ENCODE measurements around the gene E2F6. TPM values are rescaled to one million over a fixed set of nuclear protein-coding genes. Genes with fewer than 3 reads are reported as not detected.

The E2F6 gene
- polyA plus RNA-seq, 1 donor from 2014 or later: 39.1 TPM

DNA sequence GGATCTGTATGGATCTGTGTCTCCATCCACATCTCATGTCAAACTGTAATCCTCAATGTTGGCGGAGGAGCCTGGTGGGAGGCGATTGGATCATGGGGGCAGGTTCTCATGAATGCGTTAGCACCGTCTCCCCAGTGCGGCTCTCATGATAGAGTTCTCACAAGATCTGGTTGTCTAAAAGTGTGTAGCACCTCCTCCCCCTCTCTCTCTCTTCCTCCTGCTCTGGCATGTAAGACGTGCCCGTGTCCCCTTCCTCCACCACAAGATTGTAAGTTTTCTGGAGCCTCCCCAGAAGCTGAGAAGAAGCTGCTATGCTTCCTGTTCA is 66.6 kb downstream of the E2F6 start:
- no peaks in the 10 kb centered on the region for H4K20me1 ChIP-seq (ENCODE audit: insufficient read depth)
- no peaks in the 10 kb centered on the region for H3F3A ChIP-seq (ENCODE audit: insufficient read depth, low read length, poor library complexity, severe bottlenecking)
- no peaks in the 10 kb centered on the region for H3K9me2 ChIP-seq (ENCODE audit: insufficient read depth, low read length)
- H3K79me2 ChIP-seq (replicated peaks; ENCODE audit: insufficient read depth, low read length): no peaks in the 10 kb centered on the region
- no peak overlapping the region for H3K9ac ChIP-seq (ENCODE audit: low read length)
- no peaks in the 10 kb centered on the region for H3K36me3 ChIP-seq (ENCODE audit: insufficient read depth, low read length)
- no peak overlapping the region for H3K4me2 ChIP-seq (ENCODE audit: low read length)
- no peaks in the 10 kb centered on the region for H3K27me3 ChIP-seq (ENCODE audit: insufficient read depth, low read depth, low read length)
- TF ChIP-seq EP300 (conservative IDR thresholded peaks at IDR 0.05; ENCODE audit: poor library complexity, severe bottlenecking): no peak
- TF ChIP-seq, protein P1, sequence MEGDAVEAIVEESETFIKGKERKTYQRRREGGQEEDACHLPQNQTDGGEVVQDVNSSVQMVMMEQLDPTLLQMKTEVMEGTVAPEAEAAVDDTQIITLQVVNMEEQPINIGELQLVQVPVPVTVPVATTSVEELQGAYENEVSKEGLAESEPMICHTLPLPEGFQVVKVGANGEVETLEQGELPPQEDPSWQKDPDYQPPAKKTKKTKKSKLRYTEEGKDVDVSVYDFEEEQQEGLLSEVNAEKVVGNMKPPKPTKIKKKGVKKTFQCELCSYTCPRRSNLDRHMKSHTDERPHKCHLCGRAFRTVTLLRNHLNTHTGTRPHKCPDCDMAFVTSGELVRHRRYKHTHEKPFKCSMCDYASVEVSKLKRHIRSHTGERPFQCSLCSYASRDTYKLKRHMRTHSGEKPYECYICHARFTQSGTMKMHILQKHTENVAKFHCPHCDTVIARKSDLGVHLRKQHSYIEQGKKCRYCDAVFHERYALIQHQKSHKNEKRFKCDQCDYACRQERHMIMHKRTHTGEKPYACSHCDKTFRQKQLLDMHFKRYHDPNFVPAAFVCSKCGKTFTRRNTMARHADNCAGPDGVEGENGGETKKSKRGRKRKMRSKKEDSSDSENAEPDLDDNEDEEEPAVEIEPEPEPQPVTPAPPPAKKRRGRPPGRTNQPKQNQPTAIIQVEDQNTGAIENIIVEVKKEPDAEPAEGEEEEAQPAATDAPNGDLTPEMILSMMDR (IDR thresholded peaks at IDR 0.05; ENCODE audit: poor library complexity, severe bottlenecking): no peak
- no peaks in the 10 kb centered on the region for H3K9me3 ChIP-seq (ENCODE audit: low read length)
- H3K27ac ChIP-seq (ENCODE audit: low read length): no peak overlapping the region
- no peak overlapping the region for H2AFZ ChIP-seq (ENCODE audit: low read depth, low read length)
- H3K4me3 ChIP-seq (ENCODE audit: low read length): no peak overlapping the region

DNA sequence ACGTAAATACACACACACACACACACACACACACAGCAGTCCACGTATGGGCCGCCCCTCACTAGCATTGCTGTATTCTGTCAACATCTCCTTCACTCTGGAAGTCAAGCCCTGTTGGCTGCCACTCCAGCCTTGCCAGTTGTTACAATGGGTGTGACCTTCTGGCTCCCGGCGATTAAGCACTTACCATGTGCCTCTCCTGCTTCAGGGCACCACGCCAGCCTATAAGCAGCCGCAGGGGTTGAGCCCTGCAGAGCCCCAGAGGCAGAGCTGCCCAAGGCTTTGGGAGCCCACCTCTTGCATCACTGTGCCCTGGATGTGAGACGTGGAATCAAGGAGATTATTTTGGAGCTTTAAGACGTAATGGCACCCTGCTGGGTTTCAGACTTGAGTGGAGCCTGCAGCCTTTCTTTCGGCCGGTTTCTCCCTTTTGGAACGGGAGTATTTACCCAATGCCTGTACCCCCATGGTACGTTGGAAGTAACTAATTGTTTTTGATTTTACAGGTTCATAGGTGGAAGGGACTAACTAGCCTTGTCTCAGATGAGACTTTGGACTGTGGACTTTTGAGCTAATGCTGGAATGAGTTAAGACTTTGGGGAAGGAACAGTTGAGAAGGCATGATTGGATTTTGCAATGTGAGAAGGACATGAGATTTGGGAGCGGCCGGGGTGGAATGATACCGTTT is 67.1 kb downstream of the E2F6 start:
- Histone ChIP-seq H3K4me3 (ENCODE audit: low read length) (no peak overlapping the region), H3K27ac (ENCODE audit: low read length) (no peak overlapping the region), H3F3A (ENCODE audit: insufficient read depth, low read length, poor library complexity, severe bottlenecking) (no peaks in the 10 kb centered on the region), H3K9me3 (ENCODE audit: low read length) (no peaks in the 10 kb centered on the region), H3K4me2 (ENCODE audit: low read length) (no peak overlapping the region), H2AFZ (ENCODE audit: low read depth, low read length) (no peak overlapping the region), H3K9me2 (ENCODE audit: insufficient read depth, low read length) (no peaks in the 10 kb centered on the region), H3K27me3 (ENCODE audit: insufficient read depth, low read depth, low read length) (no peaks in the 10 kb centered on the region), H3K36me3 (ENCODE audit: insufficient read depth, low read length) (no peaks in the 10 kb centered on the region), H3K9ac (ENCODE audit: low read length) (no peak overlapping the region), H3K79me2 (replicated peaks; ENCODE audit: insufficient read depth, low read length) (no peaks in the 10 kb centered on the region), H4K20me1 (ENCODE audit: insufficient read depth) (no peaks in the 10 kb centered on the region)
- TF ChIP-seq REST (IDR thresholded peaks at IDR 0.05; ENCODE audit: borderline replicate concordance): no peak
- TF ChIP-seq SMC3 (conservative IDR thresholded peaks at IDR 0.05; ENCODE audit: poor library complexity): no peak
- no peak for TF ChIP-seq RAD21 (conservative IDR thresholded peaks at IDR 0.05)
- no peak for TF ChIP-seq EZH2 (IDR thresholded peaks at IDR 0.05; ENCODE audit: borderline replicate concordance, insufficient read depth, low read length, poor library complexity, severe bottlenecking)
- no peak for TF ChIP-seq EP300 (conservative IDR thresholded peaks at IDR 0.05; ENCODE audit: poor library complexity, severe bottlenecking)
- TF ChIP-seq POLR2AphosphoS5 (IDR thresholded peaks at IDR 0.05): no peak
- TF ChIP-seq MXI1 (conservative IDR thresholded peaks at IDR 0.05; ENCODE audit: poor library complexity, severe bottlenecking): no peak
- no peak for TF ChIP-seq TAF1 (IDR thresholded peaks at IDR 0.05; ENCODE audit: low read depth)
- TF ChIP-seq, protein P1 (IDR thresholded peaks at IDR 0.05; ENCODE audit: poor library complexity, severe bottlenecking): no peak

All from neural cell (in vitro differentiated cells).